Esophagus muscularis mucosa (tissue), 3 donors: Measurements from ENCODE around the gene CAPZB.

Experiments used
- POLR2A ChIP-seq: fragments of 450-650 bp; IDR thresholded peaks from one replicate; pipeline ENCODE4 v1.6.1; 2017; ENCODE audit warnings: antibody characterized with exemption, moderate library complexity, mild to moderate bottlenecking, low read depth
- TF ChIP-seq, protein P1 (sequence below), 3 experiments: fragments of 200-600 bp in 2 of 3; fragments of 450-650 bp in 1 of 3; sonication (generic) in 2 of 3; IDR thresholded peaks; one replicate each; pipeline ENCODE4 v1.5.1; 2017 to 2019; ENCODE audit warnings: antibody characterized with exemption in 3 of 3, mild to moderate bottlenecking in 2 of 3, moderate library complexity in 1 of 3

DNA sequence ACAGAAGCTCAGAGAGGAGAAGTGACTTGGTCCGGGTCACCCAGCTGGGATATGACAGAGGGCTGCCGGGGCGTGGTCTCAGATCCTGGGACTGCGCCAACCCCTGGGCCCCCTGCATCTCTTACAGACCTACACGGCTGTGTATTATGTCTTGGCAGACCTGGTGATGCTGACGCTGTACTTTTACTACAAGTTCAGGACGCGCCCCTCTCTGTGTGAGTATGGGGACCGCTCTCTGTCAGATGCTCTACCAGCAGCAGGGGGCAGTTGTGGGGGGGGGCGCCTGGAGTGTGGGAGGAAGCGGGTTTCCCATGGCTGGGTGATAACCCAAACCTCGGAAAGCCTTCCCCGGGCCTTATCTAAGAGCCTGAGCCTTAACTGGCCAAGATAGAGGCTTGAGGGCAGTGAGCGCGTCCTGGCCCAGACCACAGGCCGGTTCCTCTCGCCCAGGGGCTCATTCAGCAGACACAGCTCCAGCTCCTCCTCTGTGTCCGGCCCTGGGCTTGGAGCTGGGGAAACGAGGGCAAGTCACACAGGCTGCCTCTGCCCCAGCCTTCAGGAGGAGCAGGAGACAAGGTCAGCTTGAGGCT lies 159.9 kb downstream of the CAPZB start:
- TF ChIP-seq, protein P1, sequence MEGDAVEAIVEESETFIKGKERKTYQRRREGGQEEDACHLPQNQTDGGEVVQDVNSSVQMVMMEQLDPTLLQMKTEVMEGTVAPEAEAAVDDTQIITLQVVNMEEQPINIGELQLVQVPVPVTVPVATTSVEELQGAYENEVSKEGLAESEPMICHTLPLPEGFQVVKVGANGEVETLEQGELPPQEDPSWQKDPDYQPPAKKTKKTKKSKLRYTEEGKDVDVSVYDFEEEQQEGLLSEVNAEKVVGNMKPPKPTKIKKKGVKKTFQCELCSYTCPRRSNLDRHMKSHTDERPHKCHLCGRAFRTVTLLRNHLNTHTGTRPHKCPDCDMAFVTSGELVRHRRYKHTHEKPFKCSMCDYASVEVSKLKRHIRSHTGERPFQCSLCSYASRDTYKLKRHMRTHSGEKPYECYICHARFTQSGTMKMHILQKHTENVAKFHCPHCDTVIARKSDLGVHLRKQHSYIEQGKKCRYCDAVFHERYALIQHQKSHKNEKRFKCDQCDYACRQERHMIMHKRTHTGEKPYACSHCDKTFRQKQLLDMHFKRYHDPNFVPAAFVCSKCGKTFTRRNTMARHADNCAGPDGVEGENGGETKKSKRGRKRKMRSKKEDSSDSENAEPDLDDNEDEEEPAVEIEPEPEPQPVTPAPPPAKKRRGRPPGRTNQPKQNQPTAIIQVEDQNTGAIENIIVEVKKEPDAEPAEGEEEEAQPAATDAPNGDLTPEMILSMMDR (IDR thresholded peaks at IDR 0.05), result no peak
- no peak for TF ChIP-seq POLR2A
